Measurements from ENCODE around the gene C11orf98. TPM values are rescaled to one million over a fixed set of nuclear protein-coding genes. Genes with fewer than 3 reads are reported as not detected.

Gene C11orf98
- total RNA-seq, 1 experiment from 2014 or later = 115 TPM

DNA sequence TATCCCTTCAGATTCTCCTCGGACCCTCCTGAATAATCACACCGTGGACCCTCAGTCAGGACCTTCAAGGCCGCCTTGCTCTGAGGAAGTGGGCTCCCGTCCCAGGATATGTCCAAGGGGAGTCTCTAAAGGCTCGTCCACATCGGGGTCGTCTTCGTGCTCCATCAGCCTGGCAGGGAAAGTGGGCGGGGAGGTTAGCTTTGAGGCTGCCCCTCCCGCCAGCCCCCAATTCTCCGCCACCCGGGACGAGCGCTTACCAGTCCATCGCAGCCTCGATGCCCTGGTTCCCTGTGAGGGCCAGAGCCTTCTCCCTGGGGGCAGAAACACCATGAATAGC, 13.4 kb upstream of the C11orf98 start:
- peak overlapping the region; percentile 81 for H3K4me3 Mint-ChIP-seq (ENCODE audit: unreplicated experiment)
- CTCF ChIA-PET = no interaction called here

GRCh38 chr11:62677714-62678113, 12.7 kb upstream of the C11orf98 start:
- TF ChIP-seq, protein P1, sequence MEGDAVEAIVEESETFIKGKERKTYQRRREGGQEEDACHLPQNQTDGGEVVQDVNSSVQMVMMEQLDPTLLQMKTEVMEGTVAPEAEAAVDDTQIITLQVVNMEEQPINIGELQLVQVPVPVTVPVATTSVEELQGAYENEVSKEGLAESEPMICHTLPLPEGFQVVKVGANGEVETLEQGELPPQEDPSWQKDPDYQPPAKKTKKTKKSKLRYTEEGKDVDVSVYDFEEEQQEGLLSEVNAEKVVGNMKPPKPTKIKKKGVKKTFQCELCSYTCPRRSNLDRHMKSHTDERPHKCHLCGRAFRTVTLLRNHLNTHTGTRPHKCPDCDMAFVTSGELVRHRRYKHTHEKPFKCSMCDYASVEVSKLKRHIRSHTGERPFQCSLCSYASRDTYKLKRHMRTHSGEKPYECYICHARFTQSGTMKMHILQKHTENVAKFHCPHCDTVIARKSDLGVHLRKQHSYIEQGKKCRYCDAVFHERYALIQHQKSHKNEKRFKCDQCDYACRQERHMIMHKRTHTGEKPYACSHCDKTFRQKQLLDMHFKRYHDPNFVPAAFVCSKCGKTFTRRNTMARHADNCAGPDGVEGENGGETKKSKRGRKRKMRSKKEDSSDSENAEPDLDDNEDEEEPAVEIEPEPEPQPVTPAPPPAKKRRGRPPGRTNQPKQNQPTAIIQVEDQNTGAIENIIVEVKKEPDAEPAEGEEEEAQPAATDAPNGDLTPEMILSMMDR (IDR thresholded peaks at IDR 0.05; ENCODE audit: insufficient read depth in 1 of 2, low read depth in 1 of 2, low read length in 1 of 2, severe bottlenecking in 1 of 2, unreplicated experiment in 1 of 2) = no peak
- Mint-ChIP-seq H3K9me3 (ENCODE audit: unreplicated experiment) (no peaks in the 10 kb centered on the region), H3K27ac (ENCODE audit: unreplicated experiment) (peak overlapping the region; percentile 91), H3K4me1 (ENCODE audit: low read depth, unreplicated experiment) (peaks cover 15% of the 10 kb centered on the region), H3K4me3 (ENCODE audit: unreplicated experiment) (peak overlapping the region; percentile 81), H3K27me3 (ENCODE audit: insufficient read depth, unreplicated experiment) (no peaks in the 10 kb centered on the region), H3K36me3 (ENCODE audit: insufficient read depth, unreplicated experiment) (peaks cover 39% of the 10 kb centered on the region)
- ChIA-PET CTCF (interaction anchor here (0.6 to 1.9 kb wide), 2 partner anchors 109 to 290 kb away, joined by 3 to 7 read pairs; no protein-coding TSS in a partner anchor), POLR2A (no interaction called here)
- peaks cover 6% of the 10 kb centered on the region for H3K4me1 ChIP-seq
- H3K4me3 ChIP-seq (ENCODE audit: low read depth, low read length) = no peak overlapping the region
- H3K27me3 ChIP-seq (replicated peaks; ENCODE audit: control insufficient read depth, insufficient read depth, low read length) = no peaks in the 10 kb centered on the region
- DNase-seq = no peak
- no peaks in the 10 kb centered on the region for H3K9me3 ChIP-seq
- BruUV-seq (replicated peaks) = no TSS peak
- intact Hi-C loops (cut with micrococcal nuclease; ENCODE audit: unreplicated experiment) = loop anchor here (10.0 kb wide), 1 partner anchor 283 kb away; no protein-coding TSS in a partner anchor
- no peaks in the 10 kb centered on the region; the same call in 1 of the 2 replicates for H3K36me3 ChIP-seq (ENCODE audit: control insufficient read depth, insufficient read depth, low read length)

More for the DNA sequence above, 13.4 kb upstream of the C11orf98 start:
- no peaks in the 10 kb centered on the region for H3K27me3 ChIP-seq (replicated peaks; ENCODE audit: control insufficient read depth, insufficient read depth, low read length)
- Mint-ChIP-seq H3K27me3 (ENCODE audit: insufficient read depth, unreplicated experiment) (no peaks in the 10 kb centered on the region), H3K4me1 (ENCODE audit: low read depth, unreplicated experiment) (peaks cover 15% of the 10 kb centered on the region), H3K9me3 (ENCODE audit: unreplicated experiment) (no peaks in the 10 kb centered on the region), H3K27ac (ENCODE audit: unreplicated experiment) (peak overlapping the region; percentile 91), H3K36me3 (ENCODE audit: insufficient read depth, unreplicated experiment) (peaks cover 32% of the 10 kb centered on the region)
- peak overlapping the region; percentile 95 for H3K4me3 ChIP-seq (ENCODE audit: low read depth, low read length)
- TF ChIP-seq, protein P1 (IDR thresholded peaks at IDR 0.05; ENCODE audit: insufficient read depth in 1 of 2, low read depth in 1 of 2, low read length in 1 of 2, severe bottlenecking in 1 of 2, unreplicated experiment in 1 of 2) = no peak
- POLR2A ChIA-PET = no interaction called here
- H3K9me3 ChIP-seq = no peaks in the 10 kb centered on the region
- intact Hi-C loops (cut with micrococcal nuclease; ENCODE audit: unreplicated experiment) = loop anchor here (10.0 kb wide), 1 partner anchor 284 kb away; no protein-coding TSS in a partner anchor
- no peaks in the 10 kb centered on the region; the same call in 1 of the 2 replicates for H3K4me1 ChIP-seq
- no peak for DNase-seq
- H3K36me3 ChIP-seq (ENCODE audit: control insufficient read depth, insufficient read depth, low read length) = no peaks in the 10 kb centered on the region
- no TSS peak for BruUV-seq (replicated peaks)

GRCh38 chr11:62677156-62677555, 12.1 kb upstream of the C11orf98 start:
- Mint-ChIP-seq H3K4me3 (ENCODE audit: unreplicated experiment) (peak overlapping the region; percentile 81), H3K36me3 (ENCODE audit: insufficient read depth, unreplicated experiment) (peaks cover 44% of the 10 kb centered on the region), H3K27ac (ENCODE audit: unreplicated experiment) (no peak overlapping the region), H3K9me3 (ENCODE audit: unreplicated experiment) (no peaks in the 10 kb centered on the region), H3K4me1 (ENCODE audit: low read depth, unreplicated experiment) (peaks cover 15% of the 10 kb centered on the region), H3K27me3 (ENCODE audit: insufficient read depth, unreplicated experiment) (no peaks in the 10 kb centered on the region)
- intact Hi-C loops (cut with micrococcal nuclease; ENCODE audit: unreplicated experiment) = loop anchor here (10.0 kb wide), 1 partner anchor 282 kb away; no protein-coding TSS in a partner anchor
- Histone ChIP-seq H3K27me3 (replicated peaks; ENCODE audit: control insufficient read depth, insufficient read depth, low read length) (no peaks in the 10 kb centered on the region), H3K4me1 (peaks cover 9% of the 10 kb centered on the region), H3K9me3 (no peaks in the 10 kb centered on the region), H3K4me3 (ENCODE audit: low read depth, low read length) (no peak overlapping the region), H3K36me3 (ENCODE audit: control insufficient read depth, insufficient read depth, low read length) (no peaks in the 10 kb centered on the region; the same call in 1 of the 2 replicates)
- ChIA-PET POLR2A (interaction anchor here (0.5 to 1.0 kb wide), 2 partner anchors 12 to 51 kb away, joined by 10 to 11 read pairs; partner anchors contain the start of genes C11orf98, CSKMT and TTC9C), CTCF (interaction anchor here (0.6 to 1.9 kb wide), 2 partner anchors 109 to 289 kb away, joined by 3 to 7 read pairs; no protein-coding TSS in a partner anchor)
- TF ChIP-seq, protein P1 (IDR thresholded peaks at IDR 0.05; ENCODE audit: insufficient read depth in 1 of 2, low read depth in 1 of 2, low read length in 1 of 2, severe bottlenecking in 1 of 2, unreplicated experiment in 1 of 2) = no peak
- no peak for DNase-seq
- no TSS peak for BruUV-seq (replicated peaks)

Measured in Caco-2 (cell line).